ENCODE measurements around the gene GOT1.

The GOT1 gene

DNA sequence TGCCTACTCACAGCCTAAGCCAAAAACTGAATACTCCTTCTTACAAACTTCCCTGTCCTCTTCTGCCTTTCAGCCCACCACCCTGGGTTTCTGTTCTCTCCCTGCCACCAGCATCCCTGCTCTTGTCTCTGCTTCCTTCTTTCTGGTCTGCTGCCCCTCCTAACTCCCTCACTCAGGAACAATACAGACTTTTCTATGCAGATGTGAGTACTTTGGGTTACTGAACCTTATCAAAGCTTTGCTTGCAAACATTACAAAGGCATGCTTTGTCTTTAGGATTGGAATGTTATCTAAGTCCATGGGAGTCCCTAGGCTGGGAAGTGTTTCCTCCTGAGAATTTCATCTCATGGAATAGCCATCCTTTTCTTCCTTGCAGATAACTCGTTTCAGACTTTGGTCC is 72.3 kb downstream of the GOT1 start:
- no peak for DNase-seq (ENCODE audit: low spot score)

DNA sequence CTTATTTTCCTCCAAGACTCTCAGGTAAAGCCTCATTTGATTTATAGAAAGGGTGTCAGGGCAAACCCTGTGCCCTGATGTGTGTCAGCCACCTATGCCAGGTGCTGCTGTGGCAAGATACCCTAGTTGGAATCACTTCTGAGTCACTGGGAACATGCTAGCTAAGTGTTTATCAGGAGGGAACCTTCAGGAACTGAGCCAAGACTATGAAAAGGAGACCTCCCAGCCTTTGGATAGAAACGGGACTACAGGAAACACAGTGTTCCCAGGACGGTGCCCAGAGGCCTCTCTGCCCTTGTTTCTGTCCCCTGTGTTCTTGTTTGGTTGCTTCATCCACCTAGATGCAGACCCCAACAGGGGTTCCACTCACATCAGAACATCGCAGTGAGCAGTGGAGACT is 72.7 kb downstream of the GOT1 start:
- DNase-seq (ENCODE audit: low spot score), result no peak

DNA sequence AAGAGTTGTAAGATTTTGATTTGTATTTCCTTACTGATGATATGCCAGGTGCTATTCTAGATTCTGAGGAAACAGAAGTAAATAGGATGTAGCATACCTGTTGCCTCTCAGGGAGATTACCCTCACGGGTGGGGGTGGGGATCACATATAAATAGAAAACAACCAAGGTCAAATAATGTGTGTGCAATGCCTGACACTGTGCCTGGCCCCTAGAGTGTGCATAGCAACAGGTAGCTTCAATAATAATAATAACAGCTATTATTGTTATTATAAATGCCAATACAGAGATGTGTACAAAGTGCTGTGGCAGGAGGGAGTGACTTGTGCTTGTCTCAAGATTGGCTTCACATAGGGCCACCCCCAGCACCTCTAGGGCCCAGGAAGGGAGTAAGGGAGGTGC is 77.2 kb downstream of the GOT1 start:
- no peak for DNase-seq (ENCODE audit: low spot score)

DNA sequence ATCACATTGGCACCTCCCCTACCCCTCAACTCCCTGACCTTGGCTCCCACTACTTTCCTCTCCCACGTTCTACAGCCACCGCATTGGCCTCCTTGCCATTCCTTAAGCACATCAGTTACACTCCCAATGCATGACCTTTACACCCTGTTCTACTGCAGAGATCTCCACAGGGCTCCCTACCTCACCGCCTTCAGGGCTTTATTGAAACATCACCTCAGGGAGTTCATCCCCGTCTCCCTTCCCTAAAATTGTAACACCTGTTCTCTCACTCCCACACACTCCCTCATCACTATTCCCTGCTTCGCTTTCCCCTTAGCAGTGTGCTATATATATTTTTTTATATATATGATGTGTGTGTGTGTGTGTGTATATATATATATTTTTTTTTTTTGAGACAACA is 82.8 kb downstream of the GOT1 start:
- DNase-seq (ENCODE audit: low spot score), result no peak
